ENCODE results near the gene HUNK. TPM values are rescaled to one million over a fixed set of nuclear protein-coding genes. Genes with fewer than 3 reads are reported as not detected.

Gene HUNK
- total RNA-seq, 1 donor from 2014 or later = 12.2 TPM

- Mint-ChIP-seq H3K27ac (ENCODE audit: unreplicated experiment) (no peak overlapping the region), H3K4me1 (ENCODE audit: low read depth, unreplicated experiment) (no peaks in the 10 kb centered on the region), H3K4me3 (ENCODE audit: unreplicated experiment) (no peak overlapping the region), H3K36me3 (ENCODE audit: unreplicated experiment) (peaks cover 6% of the 10 kb centered on the region), H3K9me3 (ENCODE audit: unreplicated experiment) (no peaks in the 10 kb centered on the region), H3K27me3 (ENCODE audit: unreplicated experiment) (no peaks in the 10 kb centered on the region)
- DNase-seq = no peak
- TF ChIP-seq, protein P1, sequence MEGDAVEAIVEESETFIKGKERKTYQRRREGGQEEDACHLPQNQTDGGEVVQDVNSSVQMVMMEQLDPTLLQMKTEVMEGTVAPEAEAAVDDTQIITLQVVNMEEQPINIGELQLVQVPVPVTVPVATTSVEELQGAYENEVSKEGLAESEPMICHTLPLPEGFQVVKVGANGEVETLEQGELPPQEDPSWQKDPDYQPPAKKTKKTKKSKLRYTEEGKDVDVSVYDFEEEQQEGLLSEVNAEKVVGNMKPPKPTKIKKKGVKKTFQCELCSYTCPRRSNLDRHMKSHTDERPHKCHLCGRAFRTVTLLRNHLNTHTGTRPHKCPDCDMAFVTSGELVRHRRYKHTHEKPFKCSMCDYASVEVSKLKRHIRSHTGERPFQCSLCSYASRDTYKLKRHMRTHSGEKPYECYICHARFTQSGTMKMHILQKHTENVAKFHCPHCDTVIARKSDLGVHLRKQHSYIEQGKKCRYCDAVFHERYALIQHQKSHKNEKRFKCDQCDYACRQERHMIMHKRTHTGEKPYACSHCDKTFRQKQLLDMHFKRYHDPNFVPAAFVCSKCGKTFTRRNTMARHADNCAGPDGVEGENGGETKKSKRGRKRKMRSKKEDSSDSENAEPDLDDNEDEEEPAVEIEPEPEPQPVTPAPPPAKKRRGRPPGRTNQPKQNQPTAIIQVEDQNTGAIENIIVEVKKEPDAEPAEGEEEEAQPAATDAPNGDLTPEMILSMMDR (IDR thresholded peaks at IDR 0.05; ENCODE audit: partially characterized antibody, unreplicated experiment) = no peak
These were observed 26.1 kb upstream of the HUNK start for GRCh38 chr21:31846690-31847089.

DNA sequence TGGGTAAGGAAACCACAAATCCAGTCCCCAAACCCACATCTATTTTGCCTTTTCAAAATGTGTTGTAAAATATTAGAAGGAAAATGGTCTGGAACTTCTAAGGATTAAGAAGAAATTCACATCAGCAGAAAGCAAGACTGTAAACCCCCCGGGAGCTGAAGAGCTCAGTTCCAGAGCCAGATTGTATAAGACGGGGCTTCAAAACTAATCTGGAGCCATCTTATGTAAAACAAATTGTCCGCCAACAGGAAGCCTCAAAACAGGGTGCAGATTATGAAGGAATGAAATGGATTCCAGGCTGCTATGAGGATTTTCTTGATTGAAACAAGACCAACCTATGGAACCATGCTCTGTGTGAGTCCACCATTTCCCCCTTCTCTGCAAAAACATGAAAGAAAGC lies 25.1 kb upstream of the HUNK start:
- Mint-ChIP-seq H3K4me1 (ENCODE audit: low read depth, unreplicated experiment) (no peaks in the 10 kb centered on the region), H3K9me3 (ENCODE audit: unreplicated experiment) (no peaks in the 10 kb centered on the region), H3K27me3 (ENCODE audit: unreplicated experiment) (no peaks in the 10 kb centered on the region), H3K4me3 (ENCODE audit: unreplicated experiment) (no peak overlapping the region), H3K36me3 (ENCODE audit: unreplicated experiment) (peaks cover 7% of the 10 kb centered on the region), H3K27ac (ENCODE audit: unreplicated experiment) (no peak overlapping the region)
- no peak for DNase-seq
- TF ChIP-seq, protein P1 (IDR thresholded peaks at IDR 0.05; ENCODE audit: partially characterized antibody, unreplicated experiment) = no peak

GRCh38 chr21:31848326-31848985 lies 24.4 kb upstream of the HUNK start:
- no peak for DNase-seq
- H3K36me3 Mint-ChIP-seq (ENCODE audit: unreplicated experiment) = peaks cover 7% of the 10 kb centered on the region
- H3K27ac Mint-ChIP-seq (ENCODE audit: unreplicated experiment) = no peak overlapping the region
- H3K9me3 Mint-ChIP-seq (ENCODE audit: unreplicated experiment) = no peaks in the 10 kb centered on the region
- TF ChIP-seq, protein P1 (IDR thresholded peaks at IDR 0.05; ENCODE audit: partially characterized antibody, unreplicated experiment) = no peak
- H3K27me3 Mint-ChIP-seq (ENCODE audit: unreplicated experiment) = no peaks in the 10 kb centered on the region
- no peaks in the 10 kb centered on the region for H3K4me1 Mint-ChIP-seq (ENCODE audit: low read depth, unreplicated experiment)
- no peak overlapping the region for H3K4me3 Mint-ChIP-seq (ENCODE audit: unreplicated experiment)

DNA sequence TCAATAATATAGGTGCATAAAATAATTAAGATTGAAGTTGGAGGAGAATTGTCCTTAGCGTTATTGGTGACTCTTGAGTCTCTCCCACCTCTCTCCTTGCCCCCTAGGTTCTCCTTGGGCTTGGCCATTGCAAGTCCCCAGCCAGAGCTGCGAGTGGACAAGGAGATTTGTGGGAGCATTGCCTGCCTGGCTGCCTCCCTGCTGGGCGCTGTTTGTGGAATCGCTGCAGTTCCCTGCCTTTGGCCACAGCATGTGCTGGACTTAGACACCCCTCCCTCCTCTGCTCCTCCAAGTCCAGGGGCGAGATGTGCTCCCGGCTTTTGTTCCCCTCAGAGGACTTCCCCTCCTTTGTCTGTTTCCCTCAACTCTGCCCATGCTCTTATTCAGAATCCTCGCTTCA lies 21.9 kb upstream of the HUNK start:
- peaks cover 7% of the 10 kb centered on the region for H3K36me3 Mint-ChIP-seq (ENCODE audit: unreplicated experiment)
- TF ChIP-seq, protein P1 (IDR thresholded peaks at IDR 0.05; ENCODE audit: partially characterized antibody, unreplicated experiment) = no peak
- no peak overlapping the region for H3K4me3 Mint-ChIP-seq (ENCODE audit: unreplicated experiment)
- DNase-seq = no peak
- no peak overlapping the region for H3K27ac Mint-ChIP-seq (ENCODE audit: unreplicated experiment)
- H3K9me3 Mint-ChIP-seq (ENCODE audit: unreplicated experiment) = no peaks in the 10 kb centered on the region
- H3K27me3 Mint-ChIP-seq (ENCODE audit: unreplicated experiment) = no peaks in the 10 kb centered on the region
- no peaks in the 10 kb centered on the region for H3K4me1 Mint-ChIP-seq (ENCODE audit: low read depth, unreplicated experiment)

DNA sequence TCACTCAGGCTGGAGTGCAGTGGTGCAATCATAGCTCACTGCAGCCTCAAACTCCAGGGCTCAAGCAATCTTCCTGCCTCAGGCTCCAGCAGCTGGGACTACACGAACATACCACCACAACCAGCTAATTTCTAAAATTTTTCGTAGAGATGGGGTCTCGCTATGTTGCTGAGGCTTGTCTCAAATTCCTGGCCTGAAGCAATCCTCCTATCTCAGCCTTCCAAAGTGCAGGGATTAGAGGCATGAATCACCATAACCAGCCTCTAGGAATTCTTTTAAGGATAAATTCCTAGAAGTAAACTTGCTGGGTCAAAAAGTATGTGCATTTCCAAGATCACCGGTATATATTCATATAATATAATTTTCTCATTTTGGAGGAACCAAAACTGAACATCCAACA lies 17.6 kb upstream of the HUNK start:
- Mint-ChIP-seq H3K9me3 (ENCODE audit: unreplicated experiment) (no peaks in the 10 kb centered on the region), H3K27ac (ENCODE audit: unreplicated experiment) (no peak overlapping the region), H3K36me3 (ENCODE audit: unreplicated experiment) (peaks cover 7% of the 10 kb centered on the region), H3K4me1 (ENCODE audit: low read depth, unreplicated experiment) (no peaks in the 10 kb centered on the region), H3K4me3 (ENCODE audit: unreplicated experiment) (no peak overlapping the region), H3K27me3 (ENCODE audit: unreplicated experiment) (no peaks in the 10 kb centered on the region)
- no peak for DNase-seq
- TF ChIP-seq, protein P1 (IDR thresholded peaks at IDR 0.05; ENCODE audit: partially characterized antibody, unreplicated experiment) = no peak
